CMK (cell line): Measurements from ENCODE around the gene TRMT2A.

ENCODE experiments used
- DNase-seq: peaks from one replicate; pipeline ENCODE4 v3.0.0-alpha.2; 2010; ENCODE audit warnings: low read depth

TRMT2A gene

GRCh38 chr22:20118300-20119020 lies 1.4 kb upstream of the TRMT2A start:
- no peak for DNase-seq

- no peak for DNase-seq
Measured at GRCh38 chr22:20117633-20118299, 740 bp upstream of the TRMT2A start.

GRCh38 chr22:20116376-20116950 lies 563 bp downstream of the TRMT2A start:
- no peak for DNase-seq

GRCh38 chr22:20115691-20116375 lies 1.2 kb downstream of the TRMT2A start, which contains the start of gene RANBP1:
RANBP1 (plus strand) TSS chr22:20116104; CDS start chr22:20116185, 81 bp downstream.
- DNase-seq = no peak

- DNase-seq = no peak
Measured at GRCh38 chr22:20114506-20115475, 2.2 kb downstream of the TRMT2A start.

- DNase-seq = no peak
Measured at GRCh38 chr22:20113551-20114310, 3.3 kb downstream of the TRMT2A start.

GRCh38 chr22:20112623-20113511 lies 4.2 kb downstream of the TRMT2A start:
- no peak for DNase-seq

GRCh38 chr22:20111689-20112622 lies 5.1 kb downstream of the TRMT2A start:
- no peak for DNase-seq

GRCh38 chr22:20111045-20111688 lies 5.9 kb downstream of the TRMT2A start:
- peak; percentile 34 for DNase-seq

GRCh38 chr22:20110359-20110985 lies 6.6 kb downstream of the TRMT2A start:
- DNase-seq = no peak

- DNase-seq = no peak
Measured at GRCh38 chr22:20109411-20110358, 7.3 kb downstream of the TRMT2A start.

- no peak for DNase-seq
Measured at GRCh38 chr22:20108757-20109230, 8.2 kb downstream of the TRMT2A start.

- no peak for DNase-seq
Measured at GRCh38 chr22:20107951-20108756, 8.9 kb downstream of the TRMT2A start.

- no peak for DNase-seq
Measured at GRCh38 chr22:20107471-20107901, 9.5 kb downstream of the TRMT2A start.

- no peak for DNase-seq
Measured at GRCh38 chr22:20106849-20107237, 10.2 kb downstream of the TRMT2A start.
